GM12875 (cell line): Measurements from ENCODE around the gene CEP152.

Experiments
- H3K4me3 ChIP-seq: one replicate; pipeline ENCODE4 v1.5.1; 2011; ENCODE audit warnings: low read depth, low read length, control low read depth
- CTCF ChIP-seq: IDR thresholded peaks from 2 replicates; pipeline ENCODE4 v1.5.1; 2011; ENCODE audit warnings: low read depth, mild to moderate bottlenecking, control low read depth, inconsistent platforms, low read length, moderate library complexity, borderline replicate concordance; ENCODE audit not compliant: insufficient read depth

Gene CEP152

GRCh38 chr15:48751595-48751994, 59.3 kb downstream of the CEP152 start:
- no peak for TF ChIP-seq CTCF
- no peak overlapping the region for H3K4me3 ChIP-seq

GRCh38 chr15:48748535-48748934, 62.3 kb downstream of the CEP152 start:
- no peak for TF ChIP-seq CTCF

GRCh38 chr15:48733615-48734014, 77.3 kb downstream of the CEP152 start:
- H3K4me3 ChIP-seq: no peak overlapping the region
- TF ChIP-seq CTCF: no peak

More at GRCh38 chr15:48748535-48748934, 62.3 kb downstream of the CEP152 start:
- no peak overlapping the region for H3K4me3 ChIP-seq

- no peak for TF ChIP-seq CTCF
- no peak overlapping the region for H3K4me3 ChIP-seq
These were observed 80.4 kb downstream of the CEP152 start for GRCh38 chr15:48730506-48730905.

GRCh38 chr15:48723969-48724368, 86.9 kb downstream of the CEP152 start:
- no peak for TF ChIP-seq CTCF
- no peak overlapping the region for H3K4me3 ChIP-seq

GRCh38 chr15:48722764-48723661, 87.9 kb downstream of the CEP152 start:
- H3K4me3 ChIP-seq: no peak overlapping the region
- TF ChIP-seq CTCF: no peak

- no peak for TF ChIP-seq CTCF
- no peak overlapping the region for H3K4me3 ChIP-seq
These were observed 89.6 kb downstream of the CEP152 start for GRCh38 chr15:48721061-48721810.
